ENCODE results near the gene COL4A5. TPM values are rescaled to one million over a fixed set of nuclear protein-coding genes. Genes with fewer than 3 reads are reported as not detected.

The COL4A5 gene
- 14.2 and 23.9 TPM in 2 replicates for total RNA-seq

GRCh38 chrX:108439426-108439942 lies at the start of gene COL4A5:
Gene COL4A5 (plus strand): TSS chrX:108439838. CDS start chrX:108440126, 288 bp downstream.

DNA sequence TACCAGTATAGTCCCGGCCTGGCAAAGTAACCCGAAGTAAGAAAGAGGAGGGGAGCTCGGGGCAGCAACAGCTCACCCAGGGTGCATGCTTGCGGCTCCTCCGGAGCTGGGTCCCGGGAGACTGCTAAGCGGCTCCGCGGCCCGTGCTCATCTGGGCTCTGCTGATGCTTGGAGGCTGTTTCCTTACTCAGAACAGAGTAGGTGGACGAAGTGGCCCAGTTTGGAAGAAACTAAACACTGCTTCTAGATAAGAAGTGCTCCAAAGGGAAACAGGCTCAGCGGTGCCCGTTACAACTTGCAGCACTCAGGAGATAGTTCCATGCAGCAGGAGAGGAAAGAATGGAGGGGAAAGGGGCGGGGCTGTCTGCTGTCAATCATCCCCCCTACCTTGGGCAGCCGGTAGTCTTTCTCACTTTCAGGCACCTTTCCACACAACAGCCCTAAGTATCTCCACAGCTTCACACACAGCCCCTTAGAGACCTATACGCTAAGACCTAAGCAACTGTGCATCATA lies 1.5 kb upstream of the COL4A5 start, which contains the start of gene COL4A6:
COL4A6 (minus strand) TSS at position 313 of the 514 bp plus-strand sequence; CDS start at position 87, 226 bp downstream.

GRCh38 chrX:108736509-108737479 lies 297.2 kb downstream of the COL4A5 start, which contains the start of gene IRS4:
Gene IRS4 (minus strand): TSS chrX:108736563.

Other genes starting within 250 kb of the COL4A5 start
- gene COL4A6, start 1.4 kb upstream of the COL4A5 start, total RNA-seq, result 0.16 and 0.44 TPM in 2 replicates

Measured in bladder microvascular endothelial cell (primary cell).